Adrenal gland (tissue), 12 donors: ENCODE data around the gene UGT1A10. TPM values are rescaled to one million over a fixed set of nuclear protein-coding genes. Genes with fewer than 3 reads are reported as not detected.
"Not testable (repeated sequence)": the region's sequence is repeated elsewhere in the genome, so short reads cannot be mapped to it uniquely, and the experiment has no call there.

Experiments
- DNase-seq, 7 donors: peaks; one replicate each; pipeline ENCODE4 v3.0.0-alpha.2; 2019 to 2020
- H3K27ac ChIP-seq, 5 donors: fragments of 200-600 bp; sonication (generic) in 4 of 5; 1 replicate in 3 of 5; 2 replicates in 2 of 5; pipeline versions ENCODE4 v1.5.1 to v1.8.0; 2016 to 2020; ENCODE audit warnings: mild to moderate bottlenecking in 1 of 5
- H3K27me3 ChIP-seq: fragments of 200-600 bp; 2 replicates; pipeline ENCODE4 v1.8.0; 2021
- H3K36me3 ChIP-seq, 2 donors: fragments of 200-600 bp; replicated peaks in 1 of 2; 1 replicate in 1 of 2; 2 replicates in 1 of 2; pipeline versions ENCODE4 v1.5.1 to v1.8.0; 2018 to 2022
- H3K4me1 ChIP-seq, 2 donors: fragments of 200-600 bp; replicated peaks in 1 of 2; 1 replicate in 1 of 2; 2 replicates in 1 of 2; pipeline versions ENCODE4 v1.5.1 to v1.8.0; 2018 to 2021
- H3K4me3 ChIP-seq, 4 donors: fragments of 200-600 bp; sonication (generic) in 3 of 4; one replicate each; pipeline ENCODE4 v1.5.1; 2016 to 2018
- H3K9me3 ChIP-seq, 3 donors: fragments of 200-600 bp; sonication (generic) in 1 of 3; replicated peaks in 1 of 3; 1 replicate in 2 of 3; 2 replicates in 1 of 3; pipeline versions ENCODE4 v1.5.1 to v1.8.0; 2016 to 2021
- CTCF ChIP-seq, 6 experiments: fragments of 450-650 bp in 4 of 6; fragments of 200-600 bp in 2 of 6; sonication (generic) in 1 of 6; IDR thresholded peaks; 1 replicate in 5 of 6; 2 replicates in 1 of 6; pipeline versions ENCODE4 v1.5.1 to v1.8.0; 2016 to 2021; ENCODE audit warnings: antibody characterized with exemption in 6 of 6, mild to moderate bottlenecking in 2 of 6, moderate library complexity in 1 of 6
- POLR2A ChIP-seq, 2 donors: fragments of 450-650 bp; IDR thresholded peaks; one replicate each; pipeline ENCODE4 v1.6.1; 2017; ENCODE audit warnings: antibody characterized with exemption in 2 of 2, mild to moderate bottlenecking in 2 of 2, moderate library complexity in 1 of 2
- WGBS, 4 donors: extraction: QIAGEN DNeasy Blood & Tissue Kit in 2 of 4; methylation state at CpG; one replicate each; pipeline versions ENCODE4 v1.1.5 to v1.1.7; 2013 to 2017; 5-methylcytosine and 5-hydroxymethylcytosine counted together
- intact Hi-C, 2 donors: fragments of 100-400 bp; cut with DNase I; formaldehyde crosslinking; loops; one replicate each; pipeline versions ENCODE4 v1.14.1 to v1.15.0; 2022 to 2023
- polyA plus RNA-seq, 3 donors: library from polyadenylated mRNA; stranded (reverse); fragments of 200-250 nt in 2 of 3; fragments of 350-450 nt in 1 of 3; fragmentation: Illumina TruSeq in 1 of 3; extraction: RNeasy Lipid Tissue Mini Kit (QIAGEN cat#74804) in 1 of 3; gene quantifications; one replicate each; pipeline ENCODE4 v1.2.3, GENCODE V29; 2013 to 2014
- total RNA-seq, 9 donors: library from RNA; depleted of rRNA in 4 of 9; stranded (reverse); fragments of >200 nt in 4 of 9; fragments of 120-200 nt in 1 of 9; fragmentation: NEBNext Ultra II Directional in 1 of 9; extraction: Animal tissue kit (Norgen Biotek cat#: 25700) in 1 of 9; gene quantifications; one replicate each; pipeline versions ENCODE4 v1.1.0 to v1.2.4, GENCODE V29; 2013 to 2023
- donor health status: healthy with polysubstance abuse.
- donor health status: Bipolar disorder and iron deficiency.
- donor health status: DM: yes; HTN: yes; CAD: no.
- donor health status: DM: no; HTN: no; CAD: no.
- donor health status: DM: no; HTN: no; CAD: no.
- donor health status: DM: yes; HTN: yes; CAD: no.

UGT1A10 gene
- total and polyA plus RNA-seq, 12 donors, result not detected

DNA sequence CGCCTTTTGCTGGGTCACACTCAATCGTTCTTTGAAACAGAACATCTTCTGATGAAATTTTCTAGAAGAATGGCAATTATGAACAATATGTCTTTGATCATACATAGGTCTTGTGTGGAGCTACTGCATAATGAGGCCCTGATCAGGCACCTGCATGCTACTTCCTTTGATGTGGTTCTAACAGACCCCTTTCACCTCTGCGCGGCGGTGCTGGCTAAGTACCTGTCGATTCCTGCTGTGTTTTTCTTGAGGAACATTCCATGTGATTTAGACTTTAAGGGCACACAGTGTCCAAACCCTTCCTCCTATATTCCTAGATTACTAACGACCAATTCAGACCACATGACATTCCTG is 77.0 kb downstream of the UGT1A10 start:
- H3K4me3 ChIP-seq, result no peak overlapping the region
- intact Hi-C loops, result loop anchor here (10.0 kb wide), 2 partner anchors 148 to 268 kb away; partner anchors contain the start of gene USP40 (in 1 of the 2)
- TF ChIP-seq POLR2A (IDR thresholded peaks at IDR 0.05), result no peak
- no peak for TF ChIP-seq CTCF (IDR thresholded peaks at IDR 0.05)
- H3K9me3 ChIP-seq, result no peaks in the 10 kb centered on the region
- no peak overlapping the region for H3K27ac ChIP-seq
- WGBS, 4 donors, result 67 to 74% (median 70%) methylated on average over 7 of the region's 7 CpGs
- no peak for DNase-seq
- H3K4me1 ChIP-seq, result no peaks in the 10 kb centered on the region
- no peaks in the 10 kb centered on the region for H3K36me3 ChIP-seq
- H3K27me3 ChIP-seq, result peaks cover 32% of the 10 kb centered on the region

DNA sequence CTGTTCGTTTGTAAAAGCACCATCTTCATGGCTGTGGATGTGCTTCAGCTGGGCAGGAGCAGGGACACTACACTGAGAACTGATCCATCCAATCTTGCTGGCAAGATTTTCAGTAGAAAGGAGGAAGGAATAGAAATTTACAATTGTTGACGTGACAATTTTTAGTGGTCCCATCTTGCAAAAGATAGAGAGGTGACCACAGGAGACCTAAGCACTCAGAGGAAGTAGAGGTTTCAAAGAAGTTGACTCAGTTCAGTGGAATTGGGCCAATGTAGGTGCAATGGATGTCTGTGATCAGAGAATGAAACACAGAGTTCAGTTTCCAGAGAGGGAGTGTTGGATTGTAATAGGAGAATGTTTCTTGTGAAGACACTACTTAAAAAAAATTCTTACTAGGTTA is 77.9 kb downstream of the UGT1A10 start:
- H3K36me3 ChIP-seq, result no peaks in the 10 kb centered on the region
- peaks cover 25% of the 10 kb centered on the region for H3K27me3 ChIP-seq
- no peaks in the 10 kb centered on the region for H3K4me1 ChIP-seq
- H3K9me3 ChIP-seq, result no peaks in the 10 kb centered on the region
- intact Hi-C loops, result loop anchor here (10.0 kb wide), 2 partner anchors 149 to 269 kb away; partner anchors contain the start of gene USP40 (in 1 of the 2)
- no peak overlapping the region for H3K27ac ChIP-seq
- 41 to 72% (median 61%) methylated on average over 2 of the region's 2 CpGs for WGBS, 4 donors
- no peak for DNase-seq
- no peak overlapping the region for H3K4me3 ChIP-seq
- TF ChIP-seq POLR2A (IDR thresholded peaks at IDR 0.05) (no peak), CTCF (IDR thresholded peaks at IDR 0.05) (no peak)

DNA sequence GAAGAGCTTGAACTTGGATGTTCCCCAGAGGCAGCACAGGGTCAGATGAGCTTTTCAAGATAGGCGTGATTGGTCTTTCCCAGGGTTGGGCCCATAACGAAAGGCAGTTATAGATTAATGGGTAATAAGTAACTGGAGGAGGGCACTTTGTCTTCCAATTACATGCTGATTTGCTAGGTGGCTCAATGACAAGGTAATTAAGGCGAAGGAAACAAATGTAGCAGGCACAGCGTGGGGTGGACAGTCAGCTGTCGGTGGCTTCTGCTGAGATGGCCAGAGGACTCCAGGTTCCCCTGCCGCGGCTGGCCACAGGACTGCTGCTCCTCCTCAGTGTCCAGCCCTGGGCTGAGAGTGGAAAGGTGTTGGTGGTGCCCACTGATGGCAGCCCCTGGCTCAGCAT is 82.3 kb downstream of the UGT1A10 start, which contains the start of gene UGT1A4:
TSS of gene UGT1A4 (plus strand) at position 185 of the 400 bp plus-strand sequence. CDS start at position 270, 85 bp downstream.
- H3K4me3 ChIP-seq, result no peak within 1 kb of the TSS
- no peak for TF ChIP-seq POLR2A (IDR thresholded peaks at IDR 0.05)
- TF ChIP-seq CTCF (IDR thresholded peaks at IDR 0.05), result no peak
- DNase-seq, result no peak
- H3K27ac ChIP-seq, result no peak within 1 kb of the TSS
- H3K36me3 ChIP-seq, result no peaks in the 10 kb centered on the region
- no peaks in the 10 kb centered on the region for H3K9me3 ChIP-seq
- no peaks in the 10 kb centered on the region for H3K4me1 ChIP-seq
- 76 to 84% (median 80%) methylated on average over 5 to 7 of the region's 7 CpGs for WGBS, 4 donors
- H3K27me3 ChIP-seq, result peaks cover 16% of the 10 kb centered on the region
- intact Hi-C loops, result loop anchor here (10.0 kb wide), 2 partner anchors 154 to 274 kb away; partner anchors contain the start of gene USP40 (in 1 of the 2)

DNA sequence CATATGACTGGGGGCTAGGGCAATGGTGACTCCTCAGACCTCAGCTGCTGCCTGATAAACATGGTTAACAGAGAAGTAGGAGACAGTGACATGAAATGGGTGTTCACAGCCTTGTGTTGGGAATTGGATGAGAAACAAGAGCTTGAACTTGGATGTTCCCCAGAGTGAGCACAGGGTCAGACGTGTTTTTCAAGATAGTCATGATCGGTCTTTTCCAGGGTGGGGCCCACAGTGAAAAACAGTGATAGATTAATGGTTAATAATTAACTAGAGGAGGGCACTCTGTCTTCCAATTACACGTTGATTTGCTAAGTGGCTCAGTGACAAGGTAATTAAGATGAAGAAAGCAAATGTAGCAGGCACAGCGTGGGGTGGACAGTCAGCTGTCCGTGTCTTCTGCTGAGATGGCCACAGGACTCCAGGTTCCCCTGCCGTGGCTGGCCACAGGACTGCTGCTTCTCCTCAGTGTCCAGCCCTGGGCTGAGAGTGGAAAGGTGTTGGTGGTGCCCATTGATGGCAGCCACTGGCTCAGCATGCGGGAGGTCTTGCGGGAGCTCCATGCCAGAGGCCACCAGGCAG is 92.6 kb downstream of the UGT1A10 start, which contains the start of gene UGT1A3:
TSS of gene UGT1A3 (plus strand) at position 320 of the 579 bp plus-strand sequence. CDS start at position 405, 85 bp downstream.
- no peak for TF ChIP-seq CTCF (IDR thresholded peaks at IDR 0.05)
- TF ChIP-seq POLR2A (IDR thresholded peaks at IDR 0.05), result no peak
- no peaks in the 10 kb centered on the region for H3K27me3 ChIP-seq
- no peaks in the 10 kb centered on the region for H3K4me1 ChIP-seq
- H3K36me3 ChIP-seq, result no peaks in the 10 kb centered on the region
- 74 to 82% (median 76%) methylated on average over 8 of the region's 8 CpGs for WGBS, 4 donors
- no peak for DNase-seq
- H3K27ac ChIP-seq, result no peak within 1 kb of the TSS
- intact Hi-C loops, result no loop called here
- no peaks in the 10 kb centered on the region for H3K9me3 ChIP-seq
- H3K4me3 ChIP-seq, result no peak within 1 kb of the TSS

- intact Hi-C loops, H3K27me3 ChIP-seq, H3K9me3 ChIP-seq, H3K36me3 ChIP-seq, H3K4me3 ChIP-seq, H3K27ac ChIP-seq, H3K4me1 ChIP-seq, DNase-seq: not testable (repeated sequence)
- WGBS, 4 donors, result 78 to 83% (median 79%) methylated on average over 13 to 14 of the region's 14 CpGs
Measured at GRCh38 chr2:233736868-233737653, 100.8 kb downstream of the UGT1A10 start.
